HEK293 (cell line): Measurements from ENCODE around the gene METTL24.

ENCODE experiments used
- PBX3 ChIP-seq: sonication (generic); formaldehyde crosslinking; IDR thresholded peaks from 2 replicates; pipeline ENCODE4 v1.8.1; 2022; ENCODE audit warnings: mild to moderate bottlenecking, moderate library complexity, missing genetic modification reagents
- YY1 ChIP-seq: fragments of 450-650 bp; formaldehyde crosslinking; IDR thresholded peaks from 2 replicates; pipeline ENCODE4 v1.5.1; 2018; ENCODE audit warnings: missing biosample characterization, missing genetic modification characterization
- ZNF629 ChIP-seq: fragments of 450-650 bp; formaldehyde crosslinking; IDR thresholded peaks from 2 replicates; pipeline ENCODE4 v1.5.1; 2017; ENCODE audit warnings: missing biosample characterization, missing genetic modification characterization

DNA sequence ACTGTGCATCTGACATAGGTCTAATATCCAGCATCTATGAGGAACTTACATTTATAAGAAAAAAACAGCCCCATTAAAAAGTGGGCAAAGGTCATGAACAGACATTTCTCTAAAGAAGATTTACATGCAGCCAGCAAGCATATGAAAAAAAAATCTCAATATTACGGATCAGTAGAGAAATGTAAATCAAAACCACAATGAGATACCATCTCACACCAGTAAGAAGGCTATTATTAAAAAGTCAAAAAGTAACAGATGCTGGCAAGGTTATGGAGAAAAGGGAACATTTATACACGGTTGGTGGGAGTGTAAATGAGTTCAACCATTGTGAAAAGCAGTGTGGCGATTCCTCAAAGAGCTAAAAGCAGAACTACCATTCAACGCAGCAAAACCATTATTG lies 13.1 kb downstream of the METTL24 start:
- TF ChIP-seq YY1 (tag by site-specific recombination) (no peak), ZNF629 (tag by site-specific recombination) (no peak), PBX3 (CRISPR knock-in tag) (no peak)
